ENCODE results near the gene FDPS. TPM values are rescaled to one million over a fixed set of nuclear protein-coding genes. Genes with fewer than 3 reads are reported as not detected.

FDPS gene
- total RNA-seq, 1 donor from 2014 or later: 266 TPM

DNA sequence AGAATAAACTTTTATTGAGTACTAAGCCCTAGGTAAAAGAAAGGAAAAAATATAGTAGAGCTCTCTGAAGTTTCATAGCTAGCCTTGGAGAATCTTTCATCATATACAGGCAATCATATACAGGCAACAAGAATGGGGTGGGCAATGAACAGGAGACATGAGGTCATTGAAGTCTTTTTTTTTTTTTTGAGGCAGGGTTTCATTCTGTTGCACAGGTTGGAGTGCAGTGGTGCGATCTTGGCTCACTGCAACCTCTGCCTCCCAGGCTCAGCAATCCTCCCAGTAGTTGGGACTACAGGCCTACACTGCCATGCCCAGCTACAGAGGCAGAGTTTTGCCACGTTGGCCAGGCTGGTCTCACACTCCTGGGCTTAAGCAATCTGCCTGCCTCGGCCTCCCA lies 34.2 kb downstream of the FDPS start:
- ATAC-seq: no peak
- no peak for DNase-seq (ENCODE audit: low spot score)

DNA sequence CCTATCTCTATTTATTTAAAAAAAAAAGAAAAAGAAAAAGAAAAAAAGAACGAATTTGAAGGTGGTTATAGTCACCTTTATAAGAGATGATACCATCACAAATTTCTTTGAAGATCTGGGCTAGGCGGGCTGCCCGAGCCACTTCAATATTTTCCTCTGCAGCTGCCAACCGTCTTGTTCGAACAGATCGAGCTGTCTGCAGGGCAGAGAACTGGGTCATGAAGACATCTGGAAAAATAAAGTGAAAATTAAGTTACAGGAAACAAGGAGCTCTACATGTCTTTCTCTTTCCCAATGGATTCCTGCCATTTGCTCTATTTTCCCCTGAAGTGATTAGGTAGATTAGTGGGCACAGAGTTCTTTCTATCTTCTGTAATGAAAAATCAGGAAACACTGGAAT lies 44.0 kb downstream of the FDPS start:
- DNase-seq (ENCODE audit: low spot score) (no peak), ATAC-seq (no peak)

DNA sequence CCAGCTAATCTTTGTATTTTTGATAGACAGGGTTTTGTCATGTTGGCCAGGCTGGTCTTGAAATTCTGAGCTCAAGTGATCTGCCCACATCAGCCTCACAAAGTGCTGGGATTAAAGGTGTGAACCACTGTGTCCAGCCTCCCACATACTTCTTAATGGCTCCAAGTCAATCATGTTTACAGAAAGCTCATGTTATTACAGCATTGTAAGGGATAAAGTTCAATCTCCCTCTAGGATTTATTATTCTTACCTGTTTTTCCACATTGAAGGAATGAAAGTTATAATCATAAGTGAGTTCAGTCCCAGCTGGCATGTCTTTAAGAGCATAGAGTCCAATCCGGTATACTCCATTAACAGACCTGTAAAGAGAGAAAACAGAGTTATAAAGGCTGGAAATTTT lies 51.4 kb downstream of the FDPS start:
- ATAC-seq: no peak
- DNase-seq (ENCODE audit: low spot score): no peak

Other genes with a start within 250 kb of the FDPS start
- 3.3 TPM for gene EFNA4, start 245.1 kb upstream of the FDPS start, total RNA-seq
- 0.43 TPM for gene EFNA3, start 230.0 kb upstream of the FDPS start, total RNA-seq
- 85.1 TPM for gene EFNA1, start 181.0 kb upstream of the FDPS start, total RNA-seq
- gene SLC50A1, start 173.0 kb upstream of the FDPS start, total RNA-seq: 22.4 TPM
- gene DPM3, start 168.3 kb upstream of the FDPS start, total RNA-seq: 76.8 TPM
- 75.6 TPM for gene KRTCAP2, start 135.6 kb upstream of the FDPS start, total RNA-seq
- gene TRIM46, start 135.0 kb upstream of the FDPS start, total RNA-seq: 0.23 TPM
- gene THBS3, start 101.0 kb upstream of the FDPS start, total RNA-seq: 16.8 TPM
- 22.6 TPM for gene MTX1, start 100.2 kb upstream of the FDPS start, total RNA-seq
- 9.6 TPM for gene ENTREP3, start 53.4 kb upstream of the FDPS start, total RNA-seq
- gene SCAMP3, start 46.5 kb upstream of the FDPS start, total RNA-seq: 24.9 TPM
- gene CLK2, start 35.4 kb upstream of the FDPS start, total RNA-seq: 22.6 TPM
- gene HCN3, start 31.4 kb upstream of the FDPS start, total RNA-seq: 2.5 TPM
- gene PKLR, start 7.4 kb upstream of the FDPS start, total RNA-seq: 109 TPM
- 8.5 TPM for gene RUSC1, start 12.0 kb downstream of the FDPS start, total RNA-seq